Esophagus (tissue), 2 donors: ENCODE results near the gene VAC14. TPM values are rescaled to one million over a fixed set of nuclear protein-coding genes. Genes with fewer than 3 reads are reported as not detected.
A peak's percentile ranks its signal among the peaks of the same experiment; 100 is the strongest.
"Not testable (repeated sequence)": the region's sequence is repeated elsewhere in the genome, so short reads cannot be mapped to it uniquely, and the experiment has no call there.

Experiments used
- H3K27ac ChIP-seq, 2 donors: one replicate each; pipeline ENCODE4 v1.5.1; 2013; ENCODE audit warnings: low read depth in 2 of 2, mild to moderate bottlenecking in 2 of 2, inconsistent platforms in 1 of 2, low read length in 1 of 2, moderate library complexity in 1 of 2
- H3K27me3 ChIP-seq, 2 donors: one replicate each; pipeline ENCODE4 v1.6.1; 2013; ENCODE audit warnings: low read length in 2 of 2, control low read depth in 1 of 2, mild to moderate bottlenecking in 1 of 2; ENCODE audit not compliant: insufficient read depth in 2 of 2, control insufficient read depth in 1 of 2
- H3K36me3 ChIP-seq, 2 donors: one replicate each; pipeline ENCODE4 v1.6.1; 2013; ENCODE audit warnings: low read length in 1 of 2; ENCODE audit not compliant: control insufficient read depth in 2 of 2, insufficient read depth in 2 of 2
- H3K4me1 ChIP-seq, 2 donors: one replicate each; pipeline ENCODE4 v1.6.1; 2013; ENCODE audit warnings: low read length in 1 of 2; ENCODE audit not compliant: control insufficient read depth in 2 of 2, insufficient read depth in 2 of 2
- H3K4me3 ChIP-seq, 2 donors: one replicate each; pipeline ENCODE4 v1.5.1; 2013; ENCODE audit warnings: low read length in 2 of 2, mild to moderate bottlenecking in 2 of 2, low read depth in 1 of 2, moderate library complexity in 1 of 2
- H3K9me3 ChIP-seq, 2 donors: one replicate each; pipeline ENCODE4 v1.6.1; 2013; ENCODE audit warnings: mild to moderate bottlenecking in 2 of 2, low read depth in 1 of 2, low read length in 1 of 2, moderate library complexity in 1 of 2; ENCODE audit not compliant: control insufficient read depth in 2 of 2, insufficient read depth in 1 of 2
- WGBS, 2 donors: extraction: QIAGEN DNeasy Blood & Tissue Kit; methylation state at CpG; one replicate each; pipeline ENCODE4 v1.1.7; 2013; 5-methylcytosine and 5-hydroxymethylcytosine counted together
- polyA plus RNA-seq, 2 donors: library from polyadenylated mRNA; stranded (reverse); fragments of 200-250 nt; gene quantifications; one replicate each; pipeline ENCODE4 v1.2.3, GENCODE V29; 2013
- donor health status: healthy with polysubstance abuse.
- donor health status: Bipolar disorder and iron deficiency.

The VAC14 gene
- polyA plus RNA-seq, 2 donors: 24.8 to 31.3 TPM

GRCh38 chr16:70676675-70677498 lies 124.1 kb downstream of the VAC14 start:
- Histone ChIP-seq H3K27ac (no peak overlapping the region), H3K4me1 (peaks cover 0 to 16% of the 10 kb centered on the region in 2 donors), H3K4me3 (no peak overlapping the region), H3K27me3 (no peaks in the 10 kb centered on the region), H3K9me3 (no peaks in the 10 kb centered on the region), H3K36me3 (peaks cover 4 to 55% of the 10 kb centered on the region in 2 donors)
- WGBS, 2 donors: 82 to 90% methylated on average over 13 to 14 of the region's 14 CpGs

- 75 to 84% methylated on average over 7 of the region's 7 CpGs for WGBS, 2 donors
Measured at GRCh38 chr16:70675851-70676513, 125.0 kb downstream of the VAC14 start.

GRCh38 chr16:70674221-70675014 lies 126.5 kb downstream of the VAC14 start:
- H3K27ac ChIP-seq: no peak overlapping the region
- H3K9me3 ChIP-seq: no peaks in the 10 kb centered on the region
- WGBS, 2 donors: 80 to 86% methylated on average over 18 of the region's 18 CpGs
- H3K4me3 ChIP-seq: no peak overlapping the region
- H3K27me3 ChIP-seq: no peaks in the 10 kb centered on the region
- peaks cover 4 to 45% of the 10 kb centered on the region in 2 donors for H3K36me3 ChIP-seq
- peaks cover 0 to 2% of the 10 kb centered on the region in 2 donors for H3K4me1 ChIP-seq

More at GRCh38 chr16:70675851-70676513, 125.0 kb downstream of the VAC14 start:
- no peak overlapping the region for H3K4me3 ChIP-seq
- peak overlapping the region in 1 of 2 donors; percentile 62 for H3K27ac ChIP-seq
- peaks cover 4 to 55% of the 10 kb centered on the region in 2 donors for H3K36me3 ChIP-seq
- H3K27me3 ChIP-seq: no peaks in the 10 kb centered on the region
- peaks cover 0 to 7% of the 10 kb centered on the region in 2 donors for H3K4me1 ChIP-seq
- no peaks in the 10 kb centered on the region for H3K9me3 ChIP-seq

- not testable (repeated sequence) for H3K9me3 ChIP-seq, H3K4me3 ChIP-seq, H3K27ac ChIP-seq, H3K27me3 ChIP-seq, H3K4me1 ChIP-seq
- peaks cover 1 to 24% of the 10 kb centered on the region in 2 donors for H3K36me3 ChIP-seq
- WGBS, 2 donors: 73 to 74% methylated on average over 4 of the region's 4 CpGs
Measured at GRCh38 chr16:70670938-70671337, 130.0 kb downstream of the VAC14 start.

GRCh38 chr16:70670175-70670574 lies 130.8 kb downstream of the VAC14 start:
- H3K4me3 ChIP-seq: no peak overlapping the region
- H3K9me3 ChIP-seq: no peaks in the 10 kb centered on the region
- WGBS, 2 donors: 96 to 98% methylated on average over 2 of the region's 2 CpGs
- no peaks in the 10 kb centered on the region for H3K27me3 ChIP-seq
- H3K36me3 ChIP-seq: peaks cover 7 to 27% of the 10 kb centered on the region in 2 donors
- no peak overlapping the region for H3K27ac ChIP-seq
- no peaks in the 10 kb centered on the region for H3K4me1 ChIP-seq

GRCh38 chr16:70665806-70666735 lies 134.9 kb downstream of the VAC14 start:
- no peaks in the 10 kb centered on the region for H3K27me3 ChIP-seq
- no peaks in the 10 kb centered on the region for H3K9me3 ChIP-seq
- H3K4me3 ChIP-seq: no peak overlapping the region
- peaks cover 7 to 38% of the 10 kb centered on the region in 2 donors for H3K36me3 ChIP-seq
- H3K27ac ChIP-seq: no peak overlapping the region
- 84 to 86% methylated on average over 22 of the region's 22 CpGs for WGBS, 2 donors
- H3K4me1 ChIP-seq: no peaks in the 10 kb centered on the region

GRCh38 chr16:70665113-70665694 lies 135.8 kb downstream of the VAC14 start:
- no peaks in the 10 kb centered on the region for H3K9me3 ChIP-seq
- no peak overlapping the region for H3K27ac ChIP-seq
- no peaks in the 10 kb centered on the region for H3K27me3 ChIP-seq
- no peak overlapping the region for H3K4me3 ChIP-seq
- peaks cover 7 to 38% of the 10 kb centered on the region in 2 donors for H3K36me3 ChIP-seq
- H3K4me1 ChIP-seq: no peaks in the 10 kb centered on the region
- 91 to 94% methylated on average over 14 of the region's 14 CpGs for WGBS, 2 donors

GRCh38 chr16:70664325-70665112 lies 136.4 kb downstream of the VAC14 start:
- H3K36me3 ChIP-seq: peaks cover 7 to 40% of the 10 kb centered on the region in 2 donors
- 88 to 92% methylated on average over 32 to 39 of the region's 39 CpGs for WGBS, 2 donors
- no peaks in the 10 kb centered on the region for H3K9me3 ChIP-seq
- H3K27ac ChIP-seq: no peak overlapping the region
- H3K4me1 ChIP-seq: no peaks in the 10 kb centered on the region
- no peaks in the 10 kb centered on the region for H3K27me3 ChIP-seq
- H3K4me3 ChIP-seq: no peak overlapping the region
